CD4-positive, CD25-positive, alpha-beta regulatory T cell (primary cell): ENCODE measurements around the gene NAPA. TPM values are rescaled to one million over a fixed set of nuclear protein-coding genes. Genes with fewer than 3 reads are reported as not detected.

Source experiments
- ATAC-seq, 2 donors: fragments of 150-1000 bp; cut with Tn5 transposase; one replicate each; pipeline ENCODE4 v1.10.0; 2021; ENCODE audit warnings: low read depth in 2 of 2, moderate number of reproducible peaks in 2 of 2, moderate library complexity in 1 of 2
- DNase-seq, 3 donors: peaks; one replicate each; pipeline versions ENCODE4 v3.0.0 to v3.0.0-alpha.2; 2012 to 2022; ENCODE audit warnings: mixed read lengths in 1 of 3
- H3K27ac ChIP-seq: one replicate; pipeline ENCODE4 v1.7.0; 2013; ENCODE audit warnings: mild to moderate bottlenecking, low read length; ENCODE audit not compliant: insufficient read depth, poor library complexity, severe bottlenecking
- H3K27me3 ChIP-seq: one replicate; pipeline ENCODE4 v1.7.0; 2013; ENCODE audit warnings: low read length; ENCODE audit not compliant: control insufficient read depth, insufficient read depth
- H3K36me3 ChIP-seq: one replicate; pipeline ENCODE4 v1.7.0; 2013; ENCODE audit warnings: mild to moderate bottlenecking, low read length, moderate library complexity; ENCODE audit not compliant: control insufficient read depth, insufficient read depth
- H3K4me1 ChIP-seq: 2 replicates; pipeline ENCODE4 v1.7.0; 2013; ENCODE audit warnings: mild to moderate bottlenecking, low read length; ENCODE audit not compliant: insufficient read depth, control insufficient read depth, poor library complexity, severe bottlenecking
- H3K4me3 ChIP-seq: one replicate; pipeline ENCODE4 v1.7.0; 2013; ENCODE audit warnings: low read depth, mild to moderate bottlenecking, low read length, moderate library complexity
- H3K9me3 ChIP-seq, 2 experiments: 1 replicate in 1 of 2; 2 replicates in 1 of 2; pipeline ENCODE4 v1.7.0; 2013; ENCODE audit warnings: low read length in 2 of 2, mild to moderate bottlenecking in 1 of 2, moderate library complexity in 1 of 2; ENCODE audit not compliant: control insufficient read depth in 2 of 2
- H3K27ac Mint-ChIP-seq, 3 donors: one replicate each; pipeline ENCODE4 v1.8.0; 2020 to 2022; ENCODE audit warnings: mild to moderate bottlenecking in 3 of 3, mixed read lengths in 3 of 3, moderate library complexity in 2 of 3
- H3K27me3 Mint-ChIP-seq: one replicate; pipeline ENCODE4 v1.8.0; 2022; ENCODE audit warnings: mild to moderate bottlenecking, mixed read lengths
- H3K36me3 Mint-ChIP-seq: one replicate; pipeline ENCODE4 v1.8.0; 2020; ENCODE audit warnings: mixed read lengths
- H3K4me1 Mint-ChIP-seq, 4 donors: one replicate each; pipeline ENCODE4 v1.8.0; 2020 to 2022; ENCODE audit warnings: mixed read lengths in 4 of 4, mild to moderate bottlenecking in 1 of 4
- H3K4me3 Mint-ChIP-seq, 4 donors: one replicate each; pipeline ENCODE4 v1.8.0; 2020 to 2022; ENCODE audit warnings: mild to moderate bottlenecking in 4 of 4, mixed read lengths in 4 of 4, moderate library complexity in 3 of 4
- H3K9me3 Mint-ChIP-seq, 7 donors: one replicate each; pipeline ENCODE4 v1.8.0; 2020 to 2022; ENCODE audit warnings: mixed read lengths in 7 of 7, mild to moderate bottlenecking in 3 of 7, moderate library complexity in 2 of 7
- polyA plus RNA-seq, 4 donors: library from polyadenylated mRNA; unstranded; fragments of 300-500 nt; fragmentation: Illumina TruSeq; gene quantifications; one replicate each; pipeline ENCODE4 v1.2.3, GENCODE V29; 2021
- total RNA-seq: library from RNA; stranded (reverse); gene quantifications from one replicate; pipeline ENCODE4 v1.2.3, GENCODE V29; 2022

The NAPA gene
- total and polyA plus RNA-seq, 5 donors from 2014 or later = 87.3 to 155 (median 93.0) TPM

DNA sequence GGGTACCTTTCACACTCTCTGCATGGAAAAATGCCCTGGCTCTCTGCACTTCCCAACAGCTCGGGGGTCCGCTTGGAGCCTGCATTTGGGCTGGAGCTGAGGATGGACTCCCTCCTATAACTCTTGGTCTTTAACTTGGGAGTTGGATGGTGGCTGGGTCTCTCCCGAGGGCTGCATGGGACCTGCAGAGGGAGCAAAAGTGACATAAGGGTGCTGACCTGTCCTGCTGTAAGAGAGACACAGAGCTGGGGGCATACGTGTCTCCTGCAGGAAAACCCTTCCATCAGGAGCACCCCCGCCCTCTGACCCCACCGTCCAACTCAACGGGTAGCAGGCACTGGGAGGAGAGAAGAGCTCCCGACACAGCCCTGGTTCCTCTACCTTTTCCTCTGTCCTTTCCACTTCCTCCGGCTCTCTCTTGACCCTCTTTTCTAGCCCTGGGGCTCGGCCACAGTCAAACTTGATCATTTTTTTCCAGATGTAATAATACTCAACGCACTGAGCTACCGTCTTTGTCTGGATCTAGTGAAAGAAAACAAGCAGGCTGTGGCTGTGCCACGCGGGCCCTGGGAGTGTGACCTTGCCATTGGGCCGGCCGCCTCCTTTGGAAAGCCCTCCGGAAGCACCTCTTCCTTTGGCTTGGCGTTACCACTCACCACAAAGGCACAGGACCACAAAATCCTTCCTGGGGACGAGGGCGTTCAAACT is 6.8 kb upstream of the NAPA start:
- Mint-ChIP-seq H3K36me3 (no peaks in the 10 kb centered on the region), H3K27ac (no peak overlapping the region), H3K4me1 (peaks cover 0 to 22% (median 9%) of the 10 kb centered on the region in 4 donors), H3K4me3 (no peak overlapping the region), H3K27me3 (peaks cover 11% of the 10 kb centered on the region), H3K9me3 (peaks cover 0 to 1% (median 0%) of the 10 kb centered on the region in 7 donors)
- no peak overlapping the region for H3K27ac ChIP-seq
- no peaks in the 10 kb centered on the region for H3K9me3 ChIP-seq
- ATAC-seq = no peak
- peaks cover 2% of the 10 kb centered on the region for H3K27me3 ChIP-seq
- no peak for DNase-seq
- no peaks in the 10 kb centered on the region for H3K36me3 ChIP-seq
- H3K4me1 ChIP-seq = no peaks in the 10 kb centered on the region
- H3K4me3 ChIP-seq = no peak overlapping the region

DNA sequence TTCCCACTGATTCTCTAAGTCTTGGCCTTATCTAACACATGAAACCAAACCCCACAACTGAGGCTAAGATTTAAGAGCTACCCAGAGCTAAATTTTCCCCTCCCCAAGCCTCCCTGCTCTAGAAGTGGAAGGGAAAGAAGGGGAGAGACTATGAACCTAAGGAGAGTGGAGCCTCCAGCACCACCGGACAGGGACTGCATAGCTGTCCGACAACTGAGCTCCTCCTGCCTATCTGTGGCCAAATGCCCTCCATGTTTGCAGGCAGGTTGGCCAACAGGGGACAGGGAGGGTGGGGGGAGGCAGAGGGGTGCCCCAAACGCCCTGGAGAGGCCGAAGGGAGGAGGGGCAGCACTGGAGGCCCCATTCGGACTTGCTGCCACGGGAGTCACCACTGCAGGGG is 6.0 kb upstream of the NAPA start:
- DNase-seq (no peak), ATAC-seq (no peak)
- Histone ChIP-seq H3K4me1 (peaks cover 4% of the 10 kb centered on the region), H3K36me3 (no peaks in the 10 kb centered on the region), H3K27me3 (peaks cover 2% of the 10 kb centered on the region), H3K9me3 (no peaks in the 10 kb centered on the region), H3K27ac (no peak overlapping the region), H3K4me3 (no peak overlapping the region)
- H3K36me3 Mint-ChIP-seq = no peaks in the 10 kb centered on the region
- peaks cover 0 to 2% (median 0%) of the 10 kb centered on the region in 7 donors for H3K9me3 Mint-ChIP-seq
- H3K4me1 Mint-ChIP-seq = peaks cover 0 to 29% (median 15%) of the 10 kb centered on the region in 4 donors
- peaks cover 11% of the 10 kb centered on the region for H3K27me3 Mint-ChIP-seq
- H3K4me3 Mint-ChIP-seq = no peak overlapping the region
- no peak overlapping the region for H3K27ac Mint-ChIP-seq

DNA sequence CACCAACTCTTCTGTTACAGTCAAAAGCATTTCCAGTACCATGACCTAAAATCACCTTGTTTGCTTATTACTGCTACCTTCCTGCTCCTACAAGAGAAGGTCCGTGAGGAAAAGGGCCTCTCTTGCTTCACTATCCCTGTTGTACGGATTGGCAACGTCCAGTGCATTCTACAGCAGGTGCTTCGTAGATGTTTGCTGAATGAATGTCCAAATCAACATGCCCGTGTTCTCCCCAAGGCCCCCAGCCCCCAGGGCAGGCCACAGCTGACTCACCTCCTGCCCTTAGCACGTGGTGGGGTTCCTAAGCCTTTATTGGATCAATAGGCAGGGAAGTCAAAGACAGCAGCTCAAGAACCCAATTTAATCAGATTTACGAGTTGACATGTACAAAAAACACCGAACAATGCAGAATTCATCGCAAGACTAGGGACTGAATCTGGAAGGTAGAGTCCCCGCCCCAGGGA is 5.5 kb upstream of the NAPA start:
- no peak overlapping the region for H3K27ac ChIP-seq
- H3K9me3 ChIP-seq = no peaks in the 10 kb centered on the region
- no peaks in the 10 kb centered on the region for H3K36me3 ChIP-seq
- H3K4me3 ChIP-seq = no peak overlapping the region
- H3K27me3 ChIP-seq = peaks cover 2% of the 10 kb centered on the region
- Mint-ChIP-seq H3K4me1 (peaks cover 4 to 33% (median 19%) of the 10 kb centered on the region in 4 donors), H3K36me3 (no peaks in the 10 kb centered on the region), H3K27ac (peak overlapping the region in 1 of 3 donors; percentile 38), H3K27me3 (peaks cover 14% of the 10 kb centered on the region), H3K4me3 (no peak overlapping the region), H3K9me3 (peaks cover 0 to 2% (median 0%) of the 10 kb centered on the region in 7 donors)
- peaks cover 8% of the 10 kb centered on the region for H3K4me1 ChIP-seq
- no peak for ATAC-seq
- DNase-seq = no peak

DNA sequence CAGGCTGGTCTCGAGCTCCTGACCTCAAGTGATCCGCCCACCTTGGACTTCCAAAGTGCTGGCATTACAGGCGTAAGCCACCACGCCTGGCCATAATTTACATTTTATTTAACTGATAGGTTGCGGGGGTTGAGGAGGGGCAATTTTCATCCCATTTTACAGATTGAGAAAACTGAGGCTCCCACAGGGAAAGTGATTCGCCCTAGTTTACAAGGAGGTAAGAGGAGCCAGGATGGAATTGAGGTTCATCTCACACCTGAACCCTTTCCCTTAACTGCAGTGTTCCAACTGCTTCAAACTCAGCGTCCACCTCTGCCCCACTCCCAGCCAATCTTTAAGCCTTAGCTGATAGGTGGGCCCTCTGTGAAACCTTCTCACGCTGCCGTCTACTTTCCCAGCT is 4.0 kb upstream of the NAPA start:
- ATAC-seq = no peak

DNA sequence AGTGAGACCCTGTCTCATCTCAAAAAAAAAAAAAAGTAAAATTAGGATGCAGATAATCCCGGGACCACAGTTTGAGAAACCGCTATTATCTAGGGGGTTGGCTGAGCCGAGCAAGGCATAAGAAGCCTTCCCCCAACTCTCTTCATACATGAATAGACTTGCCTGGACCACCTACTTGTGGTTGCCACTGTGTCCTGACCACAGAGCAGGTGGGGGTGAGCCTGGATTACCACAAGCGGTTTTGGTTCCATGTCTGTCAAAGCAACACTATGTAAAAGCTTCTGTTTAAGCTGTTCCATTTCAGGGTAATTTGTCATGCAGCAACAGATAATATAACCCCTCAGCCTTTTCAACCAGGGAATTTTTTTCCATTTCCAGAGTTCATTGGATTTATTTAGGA is 3.3 kb upstream of the NAPA start:
- H3K4me1 Mint-ChIP-seq = peaks cover 6 to 54% (median 33%) of the 10 kb centered on the region in 4 donors
- no peak for ATAC-seq
- peaks cover 25% of the 10 kb centered on the region for H3K4me1 ChIP-seq

More for the DNA sequence above, 4.0 kb upstream of the NAPA start:
- Histone ChIP-seq H3K4me1 (peaks cover 18% of the 10 kb centered on the region), H3K36me3 (no peaks in the 10 kb centered on the region), H3K27ac (no peak overlapping the region), H3K27me3 (peaks cover 2% of the 10 kb centered on the region), H3K9me3 (no peaks in the 10 kb centered on the region), H3K4me3 (no peak overlapping the region)
- peaks cover 6 to 46% (median 27%) of the 10 kb centered on the region in 4 donors for H3K4me1 Mint-ChIP-seq
- no peak overlapping the region for H3K27ac Mint-ChIP-seq
- H3K36me3 Mint-ChIP-seq = no peaks in the 10 kb centered on the region
- H3K9me3 Mint-ChIP-seq = peaks cover 0 to 2% (median 0%) of the 10 kb centered on the region in 7 donors
- H3K4me3 Mint-ChIP-seq = no peak overlapping the region
- DNase-seq = no peak
- peaks cover 18% of the 10 kb centered on the region for H3K27me3 Mint-ChIP-seq

DNA sequence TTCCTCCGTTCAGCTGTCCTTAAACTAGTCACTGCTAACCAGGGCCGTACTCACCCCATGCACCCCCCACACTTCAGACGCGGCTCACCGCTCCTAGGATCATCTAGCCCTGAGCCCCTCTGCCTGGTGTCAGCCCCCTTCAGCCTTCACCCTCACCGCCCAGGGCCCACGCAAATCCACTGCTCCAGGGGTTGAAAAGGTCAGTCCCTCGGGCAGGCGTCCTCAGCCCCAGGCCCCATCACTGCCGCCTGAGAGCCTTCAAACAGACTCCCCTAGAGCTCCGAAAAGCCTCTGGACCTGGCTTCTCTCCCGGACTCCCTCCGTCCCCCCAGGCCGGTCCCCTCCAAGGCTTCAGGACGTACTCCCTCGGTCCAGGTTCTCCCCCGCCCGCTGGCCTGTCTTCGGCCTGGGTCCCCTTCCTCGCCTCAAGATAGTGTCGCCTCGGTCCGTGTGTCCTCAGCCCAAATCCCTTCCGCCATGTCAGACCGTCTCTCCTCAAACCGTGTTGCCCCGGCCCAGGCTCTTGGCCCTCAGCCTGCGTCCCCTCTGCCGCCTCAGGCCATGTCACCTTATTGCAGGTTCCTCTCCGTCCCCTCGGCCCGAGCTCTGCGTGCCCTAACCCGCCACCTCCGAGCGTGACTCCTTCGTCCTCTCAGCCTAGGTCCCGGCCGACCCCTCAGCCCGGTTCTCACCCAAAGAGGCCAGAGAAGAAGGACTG is 553 bp downstream of the NAPA start:
- Histone ChIP-seq H3K27me3 (no peaks in the 10 kb centered on the region), H3K4me1 (peaks cover 48% of the 10 kb centered on the region), H3K9me3 (no peaks in the 10 kb centered on the region), H3K36me3 (peaks cover 3% of the 10 kb centered on the region), H3K4me3 (peak overlapping the region; percentile 78), H3K27ac (peak overlapping the region; percentile 97)
- peaks cover 5% of the 10 kb centered on the region for H3K36me3 Mint-ChIP-seq
- peak overlapping the region; percentile 98 to 99 (median 99) for H3K27ac Mint-ChIP-seq
- H3K4me1 Mint-ChIP-seq = peaks cover 17 to 86% (median 57%) of the 10 kb centered on the region in 4 donors
- H3K9me3 Mint-ChIP-seq = peaks cover 0 to 2% (median 0%) of the 10 kb centered on the region in 7 donors
- no peak for ATAC-seq
- no peak for DNase-seq
- H3K4me3 Mint-ChIP-seq = peak overlapping the region; percentile 98 to 99 (median 99)
- H3K27me3 Mint-ChIP-seq = peaks cover 7% of the 10 kb centered on the region

More for the DNA sequence above, 3.3 kb upstream of the NAPA start:
- Histone ChIP-seq H3K4me3 (no peak overlapping the region), H3K36me3 (no peaks in the 10 kb centered on the region), H3K9me3 (no peaks in the 10 kb centered on the region), H3K27me3 (peaks cover 2% of the 10 kb centered on the region), H3K27ac (no peak overlapping the region)
- DNase-seq = peak in 1 of 3 donors; percentile 44
- Mint-ChIP-seq H3K4me3 (no peak overlapping the region), H3K27me3 (peaks cover 18% of the 10 kb centered on the region), H3K36me3 (no peaks in the 10 kb centered on the region), H3K27ac (peak overlapping the region in 2 of 3 donors; percentile 32 to 56), H3K9me3 (peaks cover 0 to 1% (median 0%) of the 10 kb centered on the region in 7 donors)

DNA sequence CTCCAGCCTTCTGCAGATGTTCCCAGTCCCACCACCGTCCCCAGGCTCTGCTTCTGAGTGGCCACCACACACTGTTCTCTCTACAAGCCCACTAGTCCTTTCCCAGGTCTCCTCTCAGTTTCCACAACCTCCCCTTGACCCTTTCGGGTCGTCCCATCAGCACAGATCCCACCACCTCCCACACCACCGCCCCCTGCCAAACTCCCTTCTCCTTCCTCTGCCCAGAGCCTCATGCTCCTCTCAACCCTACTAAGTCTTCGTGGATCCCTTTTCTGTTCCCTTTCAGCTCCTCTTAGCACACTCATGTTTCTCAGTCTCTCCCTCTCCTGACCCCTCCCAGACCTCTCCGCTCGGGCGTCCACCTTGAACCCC is 1.9 kb downstream of the NAPA start:
- H3K4me3 Mint-ChIP-seq = peak overlapping the region; percentile 98 to 99 (median 99)
- no peak overlapping the region for H3K27ac ChIP-seq

More for the DNA sequence above, 1.9 kb downstream of the NAPA start:
- DNase-seq = no peak
- Mint-ChIP-seq H3K27ac (peak overlapping the region; percentile 95 to 99 (median 98)), H3K4me1 (peaks cover 17 to 84% (median 58%) of the 10 kb centered on the region in 4 donors), H3K27me3 (peaks cover 7% of the 10 kb centered on the region), H3K9me3 (peaks cover 0 to 2% (median 0%) of the 10 kb centered on the region in 7 donors), H3K36me3 (peaks cover 5% of the 10 kb centered on the region)
- no peak for ATAC-seq
- Histone ChIP-seq H3K9me3 (no peaks in the 10 kb centered on the region), H3K4me3 (peak overlapping the region; percentile 62), H3K27me3 (no peaks in the 10 kb centered on the region), H3K36me3 (peaks cover 3% of the 10 kb centered on the region), H3K4me1 (peaks cover 53% of the 10 kb centered on the region)
